Kidney (tissue), 14 donors: ENCODE data around the gene SERPINB13. TPM values are rescaled to one million over a fixed set of nuclear protein-coding genes. Genes with fewer than 3 reads are reported as not detected.

Experiments
- DNase-seq, 5 donors: peaks; one replicate each; pipeline ENCODE4 v3.0.0-alpha.2; 2013 to 2020
- FAIRE-seq: peaks from 2 replicates; lab custom pipeline; 2012; peaks lifted over from hg19 to GRCh38; lab: Jason Lieb, UNC
- H3K27ac ChIP-seq, 2 donors: one replicate each; pipeline ENCODE4 v1.7.0; 2013; ENCODE audit warnings: low read depth in 2 of 2, low read length in 2 of 2, inconsistent platforms in 1 of 2
- H3K27me3 ChIP-seq: one replicate; pipeline ENCODE4 v1.7.1; 2013; ENCODE audit warnings: low read length, inconsistent platforms; ENCODE audit not compliant: control insufficient read depth, insufficient read depth
- H3K36me3 ChIP-seq, 3 donors: one replicate each; pipeline versions ENCODE4 v1.7.0 to v1.7.1; 2013; ENCODE audit warnings: low read length in 3 of 3, control low read depth in 1 of 3, inconsistent platforms in 1 of 3; ENCODE audit not compliant: insufficient read depth in 3 of 3, control insufficient read depth in 2 of 3
- H3K4me1 ChIP-seq, 3 donors: one replicate each; pipeline versions ENCODE4 v1.7.0 to v1.7.1; 2013; ENCODE audit warnings: low read length in 3 of 3, inconsistent platforms in 1 of 3, low read depth in 1 of 3; ENCODE audit not compliant: control insufficient read depth in 2 of 3, insufficient read depth in 2 of 3
- H3K4me3 ChIP-seq, 3 donors: one replicate each; pipeline versions ENCODE4 v1.7.0 to v1.8.1; 2013; ENCODE audit warnings: low read length in 3 of 3, control low read depth in 1 of 3, inconsistent platforms in 1 of 3
- H3K9ac ChIP-seq, 3 donors: one replicate each; pipeline versions ENCODE4 v1.7.0 to v1.7.1; 2013; ENCODE audit warnings: low read length in 3 of 3, control low read depth in 1 of 3, inconsistent platforms in 1 of 3
- H3K9me3 ChIP-seq, 3 donors: one replicate each; pipeline versions ENCODE4 v1.7.0 to v1.7.1; 2013; ENCODE audit warnings: low read length in 3 of 3, control low read depth in 1 of 3, inconsistent platforms in 1 of 3; ENCODE audit not compliant: control insufficient read depth in 2 of 3, insufficient read depth in 1 of 3
- CTCF ChIP-seq: IDR thresholded peaks from 3 replicates; pipeline ENCODE4 v1.5.1; 2012; ENCODE audit warnings: mild to moderate bottlenecking, moderate library complexity, borderline replicate concordance; ENCODE audit not compliant: insufficient read depth; ENCODE audit errors: extremely low read depth
- intact Hi-C: fragments of 100-400 bp; cut with DNase I; formaldehyde crosslinking; loops from one replicate; pipeline ENCODE4 v1.11.1; 2022
- polyA plus RNA-seq: library from polyadenylated mRNA; stranded (reverse); fragments of 350-450 nt; fragmentation: Illumina TruSeq; extraction: RNeasy Lipid Tissue Mini Kit (QIAGEN cat#74804); gene quantifications from one replicate; pipeline ENCODE4 v1.2.3, GENCODE V29; 2014; ENCODE audit warnings: low read depth, low replicate concordance; ENCODE audit not compliant: insufficient read depth
- total RNA-seq: library from RNA; stranded (reverse); fragmentation: NEBNext Ultra II Directional; extraction: Animal tissue kit (Norgen Biotek cat#: 25700); gene quantifications from one replicate; pipeline ENCODE4 v1.2.1, GENCODE V29; 2021
- donor health status: control.
- donor health status: control.
- donor health status: control.
- donor health status: control.
- donor health status: control.
- donor health status: DM: yes; HTN: yes; CAD: no.
- donor health status: Normal renal cell carcinoma (clear cell type).

The SERPINB13 gene
- total and polyA plus RNA-seq, 2 donors from 2014 or later = not detected

- H3K9me3 ChIP-seq = no peaks in the 10 kb centered on the region
Observed at GRCh38 chr18:63592471-63592870, 5.3 kb downstream of the SERPINB13 start.

GRCh38 chr18:63596964-63597363 lies 9.8 kb downstream of the SERPINB13 start:
- FAIRE-seq = no peak

More at GRCh38 chr18:63592471-63592870, 5.3 kb downstream of the SERPINB13 start:
- no peak for FAIRE-seq
- no peak for DNase-seq
- no peak overlapping the region for H3K4me3 ChIP-seq
- no peaks in the 10 kb centered on the region for H3K36me3 ChIP-seq
- H3K4me1 ChIP-seq = no peaks in the 10 kb centered on the region
- H3K9ac ChIP-seq = no peak overlapping the region
- intact Hi-C loops = no loop called here
- H3K27me3 ChIP-seq = no peaks in the 10 kb centered on the region
- no peak overlapping the region for H3K27ac ChIP-seq
- TF ChIP-seq CTCF = no peak

GRCh38 chr18:63603355-63603754 lies 16.2 kb downstream of the SERPINB13 start:
- H3K9me3 ChIP-seq = no peaks in the 10 kb centered on the region
- no peak for DNase-seq
- H3K27ac ChIP-seq = no peak overlapping the region
- no peak overlapping the region for H3K4me3 ChIP-seq
- FAIRE-seq = no peak
- H3K9ac ChIP-seq = no peak overlapping the region
- H3K36me3 ChIP-seq = no peaks in the 10 kb centered on the region
- no peak for TF ChIP-seq CTCF
- no peaks in the 10 kb centered on the region for H3K4me1 ChIP-seq
- H3K27me3 ChIP-seq = no peaks in the 10 kb centered on the region
- intact Hi-C loops = no loop called here

More at GRCh38 chr18:63596964-63597363, 9.8 kb downstream of the SERPINB13 start:
- Histone ChIP-seq H3K9me3 (no peaks in the 10 kb centered on the region), H3K4me1 (no peaks in the 10 kb centered on the region), H3K27ac (no peak overlapping the region), H3K4me3 (no peak overlapping the region), H3K36me3 (no peaks in the 10 kb centered on the region), H3K27me3 (no peaks in the 10 kb centered on the region), H3K9ac (no peak overlapping the region)
- intact Hi-C loops = no loop called here
- TF ChIP-seq CTCF = no peak
- no peak for DNase-seq

DNA sequence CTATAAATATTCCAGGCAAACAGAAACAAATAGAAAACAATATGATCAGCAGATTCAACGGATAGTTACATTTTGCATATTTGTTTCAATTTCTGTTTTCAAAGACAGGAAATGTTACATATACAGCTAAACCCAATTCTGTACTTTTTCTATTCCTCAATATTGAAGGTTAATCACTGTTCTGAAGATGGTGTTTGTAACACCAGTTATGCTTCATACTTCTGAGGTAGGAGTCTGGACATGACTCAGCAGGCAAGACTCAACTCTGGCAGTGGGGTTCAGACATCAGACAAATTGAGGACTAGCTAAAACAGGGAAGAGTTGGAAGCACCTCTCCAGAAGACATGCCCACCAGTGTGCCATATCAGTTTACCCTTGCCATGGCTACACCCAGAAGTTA lies 16.6 kb downstream of the SERPINB13 start:
- Histone ChIP-seq H3K27ac (no peak overlapping the region), H3K27me3 (no peaks in the 10 kb centered on the region), H3K9me3 (no peaks in the 10 kb centered on the region), H3K9ac (no peak overlapping the region), H3K4me1 (no peaks in the 10 kb centered on the region), H3K36me3 (no peaks in the 10 kb centered on the region), H3K4me3 (no peak overlapping the region)
- DNase-seq (no peak), FAIRE-seq (no peak)
- TF ChIP-seq CTCF = no peak
- intact Hi-C loops = no loop called here
